Neuronal stem cell (in vitro differentiated cells): ENCODE data around the gene ADAM8.

Experiments
- DNase-seq: peaks from one replicate; pipeline ENCODE4 v3.0.0-alpha.2; 2013; ENCODE audit warnings: low spot score
- H2AFZ ChIP-seq: one replicate; pipeline ENCODE4 v1.6.1; 2013; ENCODE audit warnings: mild to moderate bottlenecking, low read length, inconsistent platforms
- H2AK5ac ChIP-seq: 2 replicates; pipeline ENCODE4 v1.6.1; 2013; ENCODE audit warnings: low read depth, mild to moderate bottlenecking, inconsistent platforms, low read length, moderate library complexity, mixed read lengths
- H2BK120ac ChIP-seq: 2 replicates; pipeline ENCODE4 v1.6.1; 2013; ENCODE audit warnings: low read depth, mild to moderate bottlenecking, inconsistent platforms, low read length, moderate library complexity, mixed read lengths
- H2BK12ac ChIP-seq: one replicate; pipeline ENCODE4 v1.6.1; 2013; ENCODE audit warnings: low read length, inconsistent platforms
- H2BK15ac ChIP-seq: 2 replicates; pipeline ENCODE4 v1.6.1; 2013; ENCODE audit warnings: mild to moderate bottlenecking, low read length, inconsistent platforms, mixed read lengths
- H2BK5ac ChIP-seq: one replicate; pipeline ENCODE4 v1.6.1; 2013; ENCODE audit warnings: inconsistent platforms, mild to moderate bottlenecking, low read length, moderate library complexity
- H3K14ac ChIP-seq: one replicate; pipeline ENCODE4 v1.6.1; 2013; ENCODE audit warnings: low read length, inconsistent platforms
- H3K18ac ChIP-seq: 2 replicates; pipeline ENCODE4 v1.6.1; 2013; ENCODE audit warnings: low read length, inconsistent platforms
- H3K23ac ChIP-seq: 2 replicates; pipeline ENCODE4 v1.6.1; 2013; ENCODE audit warnings: low read depth, mild to moderate bottlenecking, mixed read lengths, low read length, inconsistent platforms; ENCODE audit not compliant: poor library complexity
- H3K27ac ChIP-seq: replicated peaks from 3 replicates; pipeline ENCODE4 v1.5.1; 2013; ENCODE audit warnings: low read length, inconsistent platforms
- H3K27me3 ChIP-seq, 3 experiments: 2 replicates each; pipeline ENCODE4 v1.6.1; 2013; ENCODE audit warnings: low read length in 3 of 3, mild to moderate bottlenecking in 2 of 3, inconsistent platforms in 1 of 3, low read depth in 1 of 3, mixed read lengths in 1 of 3, moderate library complexity in 1 of 3; ENCODE audit not compliant: control insufficient read depth in 3 of 3, insufficient read depth in 3 of 3
- H3K36me3 ChIP-seq, 2 donors: replicated peaks in 1 of 2; 2 replicates each; pipeline ENCODE4 v1.6.1; 2013; ENCODE audit warnings: low read length in 2 of 2; ENCODE audit not compliant: control insufficient read depth in 2 of 2, insufficient read depth in 2 of 2
- H3K4ac ChIP-seq: 2 replicates; pipeline ENCODE4 v1.6.1; 2013; ENCODE audit warnings: inconsistent platforms, mild to moderate bottlenecking, low read length, moderate library complexity
- H3K4me1 ChIP-seq, 2 donors: 1 replicate in 1 of 2; 2 replicates in 1 of 2; pipeline ENCODE4 v1.6.1; 2013; ENCODE audit warnings: low read length in 2 of 2, low read depth in 1 of 2; ENCODE audit not compliant: control insufficient read depth in 2 of 2, insufficient read depth in 1 of 2
- H3K4me2 ChIP-seq: one replicate; pipeline ENCODE4 v1.6.1; 2013; ENCODE audit warnings: mild to moderate bottlenecking, low read length, inconsistent platforms; ENCODE audit not compliant: insufficient read depth, poor library complexity, severe bottlenecking
- H3K4me3 ChIP-seq, 2 donors: 2 replicates each; pipeline ENCODE4 v1.5.1; 2013; ENCODE audit warnings: low read length in 2 of 2, mild to moderate bottlenecking in 2 of 2, inconsistent platforms in 1 of 2, moderate library complexity in 1 of 2
- H3K79me1 ChIP-seq: one replicate; pipeline ENCODE4 v1.6.1; 2013; ENCODE audit warnings: low read depth, mild to moderate bottlenecking, inconsistent platforms, low read length, moderate library complexity
- H3K9ac ChIP-seq: one replicate; pipeline ENCODE4 v1.6.1; 2013; ENCODE audit warnings: mild to moderate bottlenecking, low read depth, low read length, inconsistent platforms; ENCODE audit not compliant: poor library complexity
- H3K9me3 ChIP-seq, 2 donors: replicated peaks in 1 of 2; 2 replicates each; pipeline versions ENCODE3 to v1.6.1; 2013; ENCODE audit warnings: low read length in 2 of 2, mild to moderate bottlenecking in 2 of 2, inconsistent platforms in 1 of 2, low read depth in 1 of 2, mixed read lengths in 1 of 2, moderate library complexity in 1 of 2; ENCODE audit not compliant: control insufficient read depth in 2 of 2, insufficient read depth in 1 of 2
- H4K8ac ChIP-seq: one replicate; pipeline ENCODE4 v1.6.1; 2013; ENCODE audit warnings: low read depth, mild to moderate bottlenecking, inconsistent platforms, low read length, moderate library complexity
- H4K91ac ChIP-seq: one replicate; pipeline ENCODE4 v1.6.1; 2013; ENCODE audit warnings: low read length, low read depth, mild to moderate bottlenecking, inconsistent platforms; ENCODE audit not compliant: poor library complexity
- WGBS, 2 donors: extraction: QIAGEN DNeasy Blood & Tissue Kit; methylation state at CpG; one replicate each; pipeline ENCODE4 v1.1.7; 2013; ENCODE audit warnings: missing lambda C conversion rate in 2 of 2, mixed read lengths in 1 of 2; ENCODE audit not compliant: insufficient read length in 2 of 2, insufficient replicate concordance in 1 of 2; ENCODE audit errors: extremely low coverage in 2 of 2; 5-methylcytosine and 5-hydroxymethylcytosine counted together

Gene ADAM8

GRCh38 chr10:133299738-133300137, 23.1 kb upstream of the ADAM8 start:
- no peak overlapping the region for H2BK120ac ChIP-seq

DNA sequence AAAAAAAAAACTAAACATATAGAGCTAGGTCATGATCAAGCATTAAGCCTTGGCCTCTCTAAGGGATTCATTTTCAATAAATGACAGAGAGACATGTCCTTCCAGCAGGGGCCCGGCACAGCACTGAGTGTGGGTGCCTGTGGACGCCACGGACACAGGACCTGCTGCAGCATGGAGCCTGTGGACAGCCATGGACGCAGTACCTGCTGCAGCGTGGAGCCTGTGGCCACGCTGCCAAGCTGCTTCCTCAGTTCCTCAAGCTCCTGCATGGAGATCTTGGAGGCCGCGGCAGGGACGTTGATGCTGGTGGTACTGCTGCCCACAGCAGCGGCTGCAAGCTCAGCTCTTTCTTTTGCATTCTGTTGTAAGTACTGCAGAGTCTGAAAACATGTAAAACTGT, 22.6 kb upstream of the ADAM8 start:
- peaks cover 11% of the 10 kb centered on the region for H3K79me1 ChIP-seq
- no peak for DNase-seq
- H3K4me1 ChIP-seq: no peaks in the 10 kb centered on the region
- H3K36me3 ChIP-seq: peaks cover 51 to 79% of the 10 kb centered on the region in 2 donors
- H3K27ac ChIP-seq: no peak overlapping the region
- no peak overlapping the region for H3K9ac ChIP-seq
- no peak overlapping the region for H2BK5ac ChIP-seq
- no peak overlapping the region for H2AK5ac ChIP-seq
- no peak overlapping the region for H3K18ac ChIP-seq
- H2BK12ac ChIP-seq: no peak overlapping the region
- WGBS, 2 donors: no CpG with 5 or more reads among the region's 10 CpGs
- H3K27me3 ChIP-seq: no peaks in the 10 kb centered on the region
- H3K4ac ChIP-seq: no peak overlapping the region
- H3K9me3 ChIP-seq: peaks cover 0 to 4% of the 10 kb centered on the region in 2 donors
- H3K23ac ChIP-seq: no peak overlapping the region
- no peak overlapping the region for H4K91ac ChIP-seq
- peak overlapping the region in 1 of 2 donors; percentile 16 for H3K4me3 ChIP-seq
- H4K8ac ChIP-seq: no peak overlapping the region
- no peak overlapping the region for H2BK120ac ChIP-seq
- no peak overlapping the region for H3K4me2 ChIP-seq
- H2AFZ ChIP-seq: no peak overlapping the region
- no peak overlapping the region for H3K14ac ChIP-seq
- H2BK15ac ChIP-seq: no peak overlapping the region

More at GRCh38 chr10:133299738-133300137, 23.1 kb upstream of the ADAM8 start:
- Histone ChIP-seq H3K9ac (no peak overlapping the region), H3K4me2 (no peak overlapping the region), H3K14ac (no peak overlapping the region), H3K18ac (no peak overlapping the region), H3K9me3 (peaks cover 0 to 4% of the 10 kb centered on the region in 2 donors), H2BK5ac (no peak overlapping the region), H3K27me3 (no peaks in the 10 kb centered on the region), H3K79me1 (peaks cover 11% of the 10 kb centered on the region), H3K27ac (no peak overlapping the region), H4K8ac (no peak overlapping the region), H2AK5ac (no peak overlapping the region), H3K4me3 (no peak overlapping the region), H3K36me3 (peaks cover 48 to 74% of the 10 kb centered on the region in 2 donors), H3K4me1 (no peaks in the 10 kb centered on the region), H2AFZ (no peak overlapping the region), H4K91ac (no peak overlapping the region), H3K4ac (no peak overlapping the region), H2BK15ac (no peak overlapping the region), H2BK12ac (no peak overlapping the region), H3K23ac (no peak overlapping the region)
- WGBS, 2 donors: no CpG with 5 or more reads among the region's 14 CpGs
- no peak for DNase-seq

DNA sequence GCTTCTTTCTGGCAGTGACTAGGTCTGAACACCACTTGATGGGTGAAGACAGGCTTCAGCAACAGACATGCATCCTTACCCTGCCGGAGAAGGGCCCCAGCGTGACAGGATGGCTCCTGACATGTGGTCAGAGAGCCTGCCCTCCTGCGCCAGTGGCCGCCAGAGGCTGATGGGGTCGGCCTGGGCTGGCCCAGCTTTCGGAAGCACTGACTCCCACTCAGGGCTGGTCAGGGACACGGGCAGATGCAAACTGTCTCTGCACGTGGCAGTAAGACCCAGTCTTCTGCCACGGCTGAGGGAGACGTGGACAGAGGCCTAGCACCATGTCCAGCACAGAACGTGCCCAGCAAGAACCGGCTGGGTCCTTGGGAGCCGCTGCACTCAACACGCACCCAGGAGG, 21.8 kb upstream of the ADAM8 start:
- Histone ChIP-seq H3K4me1 (no peaks in the 10 kb centered on the region), H3K79me1 (peaks cover 14% of the 10 kb centered on the region), H2AK5ac (no peak overlapping the region), H4K8ac (no peak overlapping the region), H4K91ac (no peak overlapping the region), H3K18ac (no peak overlapping the region), H3K14ac (no peak overlapping the region), H3K4ac (no peak overlapping the region), H2BK120ac (no peak overlapping the region), H3K4me3 (no peak overlapping the region), H2BK12ac (no peak overlapping the region), H3K27me3 (no peaks in the 10 kb centered on the region), H3K27ac (no peak overlapping the region), H3K4me2 (no peak overlapping the region), H2BK5ac (no peak overlapping the region), H3K23ac (peak overlapping the region; percentile 2), H3K36me3 (peaks cover 57 to 86% of the 10 kb centered on the region in 2 donors), H2BK15ac (no peak overlapping the region), H3K9ac (no peak overlapping the region), H3K9me3 (peaks cover 0 to 4% of the 10 kb centered on the region in 2 donors), H2AFZ (no peak overlapping the region)
- no peak for DNase-seq
- no CpG with 5 or more reads among the region's 14 CpGs for WGBS, 2 donors

- H3K9ac ChIP-seq: no peak overlapping the region
- H2BK5ac ChIP-seq: no peak overlapping the region
- H2BK15ac ChIP-seq: no peak overlapping the region
- H3K4me1 ChIP-seq: no peaks in the 10 kb centered on the region
- no peak overlapping the region for H2BK12ac ChIP-seq
- no peak overlapping the region for H3K4ac ChIP-seq
- H3K14ac ChIP-seq: no peak overlapping the region
- H3K18ac ChIP-seq: no peak overlapping the region
- H3K4me2 ChIP-seq: no peak overlapping the region
- H3K23ac ChIP-seq: no peak overlapping the region
- no peaks in the 10 kb centered on the region for H3K27me3 ChIP-seq
- H2BK120ac ChIP-seq: no peak overlapping the region
- no CpG with 5 or more reads among the region's 10 CpGs for WGBS, 2 donors
- no peak overlapping the region for H4K91ac ChIP-seq
- H4K8ac ChIP-seq: peak overlapping the region; percentile 43
- peaks cover 17% of the 10 kb centered on the region for H3K79me1 ChIP-seq
- no peak overlapping the region for H3K4me3 ChIP-seq
- peaks cover 64 to 92% of the 10 kb centered on the region in 2 donors for H3K36me3 ChIP-seq
- H2AK5ac ChIP-seq: no peak overlapping the region
- no peak overlapping the region for H3K27ac ChIP-seq
- peaks cover 0 to 3% of the 10 kb centered on the region in 2 donors for H3K9me3 ChIP-seq
- DNase-seq: no peak
- H2AFZ ChIP-seq: no peak overlapping the region
Observed at GRCh38 chr10:133297504-133297903, 20.8 kb upstream of the ADAM8 start.
